Lower leg skin (tissue), 4 donors: ENCODE measurements around the gene ZBTB20. TPM values are rescaled to one million over a fixed set of nuclear protein-coding genes. Genes with fewer than 3 reads are reported as not detected.

Source experiments
- DNase-seq, 2 donors: peaks; one replicate each; pipeline ENCODE4 v3.0.0-alpha.2; 2019; ENCODE audit warnings: low spot score in 2 of 2
- H3K4me3 ChIP-seq: fragments of 200-600 bp; sonication (generic); 2 replicates; pipeline ENCODE4 v1.5.1; 2017; ENCODE audit warnings: mild to moderate bottlenecking, low read depth; ENCODE audit not compliant: poor library complexity, severe bottlenecking
- CTCF ChIP-seq, 3 donors: fragments of 450-650 bp; IDR thresholded peaks; one replicate each; pipeline ENCODE4 v1.5.1; 2016; ENCODE audit warnings: antibody characterized with exemption in 3 of 3, mild to moderate bottlenecking in 3 of 3, moderate library complexity in 2 of 3
- POLR2A ChIP-seq, 2 donors: fragments of 450-650 bp; IDR thresholded peaks; one replicate each; pipeline ENCODE4 v1.6.1; 2016 to 2017; ENCODE audit warnings: antibody characterized with exemption in 2 of 2, mild to moderate bottlenecking in 1 of 2, moderate library complexity in 1 of 2
- WGBS, 2 donors: methylation state at CpG; one replicate each; pipeline ENCODE4 v1.1.5; 2018; 5-methylcytosine and 5-hydroxymethylcytosine counted together
- intact Hi-C: fragments of 100-400 bp; cut with DNase I; formaldehyde crosslinking; loops from one replicate; pipeline ENCODE4 v1.15.0; 2023; ENCODE audit warnings: low total_unique reads
- total RNA-seq, 4 donors: library from RNA; depleted of rRNA; stranded (reverse); fragments of >200 nt; gene quantifications; one replicate each; pipeline ENCODE4 v1.1.0, GENCODE V29; 2016

ZBTB20 gene
- total RNA-seq, 4 donors from 2014 or later: 22.5 to 41.9 (median 33.1) TPM

GRCh38 chr3:114893361-114893760, 253.7 kb downstream of the ZBTB20 start:
- no peak overlapping the region for H3K4me3 ChIP-seq
- DNase-seq: no peak
- no peak for TF ChIP-seq CTCF (IDR thresholded peaks at IDR 0.05)
- intact Hi-C loops: no loop called here

GRCh38 chr3:114892880-114893279, 254.2 kb downstream of the ZBTB20 start:
- TF ChIP-seq POLR2A (IDR thresholded peaks at IDR 0.05): no peak
- DNase-seq: no peak
- WGBS, 2 donors: 82 to 94% methylated on average over 3 of the region's 3 CpGs
- H3K4me3 ChIP-seq: no peak overlapping the region
- intact Hi-C loops: no loop called here

- DNase-seq: no peak
- TF ChIP-seq POLR2A (IDR thresholded peaks at IDR 0.05): no peak
- no peak for TF ChIP-seq CTCF (IDR thresholded peaks at IDR 0.05)
- 91 to 96% methylated on average over 2 of the region's 2 CpGs for WGBS, 2 donors
- H3K4me3 ChIP-seq: no peak overlapping the region
- intact Hi-C loops: no loop called here
These were observed 254.8 kb downstream of the ZBTB20 start for GRCh38 chr3:114892131-114892879.

GRCh38 chr3:114887806-114888205, 259.3 kb downstream of the ZBTB20 start:
- WGBS, 2 donors: 49 to 55% methylated on average over 3 of the region's 3 CpGs
- no peak for DNase-seq
- no peak for TF ChIP-seq POLR2A (IDR thresholded peaks at IDR 0.05)
- no peak overlapping the region for H3K4me3 ChIP-seq
- intact Hi-C loops: no loop called here

GRCh38 chr3:114886905-114887304, 260.2 kb downstream of the ZBTB20 start:
- TF ChIP-seq CTCF (IDR thresholded peaks at IDR 0.05) (no peak), POLR2A (IDR thresholded peaks at IDR 0.05) (no peak)
- WGBS, 2 donors: 97 to 98% methylated on average over 4 of the region's 4 CpGs
- no peak for DNase-seq
- intact Hi-C loops: no loop called here
- no peak overlapping the region for H3K4me3 ChIP-seq

- 94 to 96% methylated on average over 8 of the region's 8 CpGs for WGBS, 2 donors
- DNase-seq: no peak
- intact Hi-C loops: no loop called here
- no peak for TF ChIP-seq POLR2A (IDR thresholded peaks at IDR 0.05)
- no peak for TF ChIP-seq CTCF (IDR thresholded peaks at IDR 0.05)
- H3K4me3 ChIP-seq: no peak overlapping the region
These were observed 262.7 kb downstream of the ZBTB20 start for GRCh38 chr3:114884213-114884923.
